Astrocyte (in vitro differentiated cells and primary cell): ENCODE results near the gene CYREN. TPM values are rescaled to one million over a fixed set of nuclear protein-coding genes. Genes with fewer than 3 reads are reported as not detected.

Experiments
- DNase-seq: peaks from one replicate; pipeline ENCODE4 v3.0.0-alpha.2; 2010; ENCODE audit warnings: low read depth
- FAIRE-seq: peaks from 2 replicates; lab custom pipeline; 2011; peaks lifted over from hg19 to GRCh38; lab: Jason Lieb, UNC
- H2AFZ ChIP-seq: 2 replicates; pipeline ENCODE4 v1.6.0; 2012; ENCODE audit warnings: low read depth, low read length, inconsistent platforms
- H3K27ac ChIP-seq: 2 replicates; pipeline ENCODE4 v1.5.1; 2011; ENCODE audit warnings: low read depth, low read length, inconsistent platforms
- H3K27me3 ChIP-seq: 2 replicates; pipeline ENCODE4 v1.6.0; 2011; ENCODE audit warnings: low read length, inconsistent platforms; ENCODE audit not compliant: insufficient read depth
- H3K36me3 ChIP-seq: 2 replicates; pipeline ENCODE4 v1.5.1; 2011; ENCODE audit warnings: low read length, inconsistent platforms; ENCODE audit not compliant: insufficient read depth
- H3K4me1 ChIP-seq: 2 replicates; pipeline ENCODE4 v1.5.1; 2011; ENCODE audit warnings: low read length, inconsistent platforms; ENCODE audit not compliant: insufficient read depth
- H3K4me2 ChIP-seq: 2 replicates; pipeline ENCODE4 v1.6.0; 2012; ENCODE audit warnings: low read length, inconsistent platforms
- H3K4me3 ChIP-seq: 2 replicates; pipeline ENCODE4 v1.5.1; 2011; ENCODE audit warnings: low read depth, mild to moderate bottlenecking, low read length, inconsistent platforms; ENCODE audit not compliant: insufficient read depth
- H3K79me2 ChIP-seq: 2 replicates; pipeline ENCODE4 v1.6.0; 2012; ENCODE audit warnings: mild to moderate bottlenecking, low read length, inconsistent platforms; ENCODE audit not compliant: insufficient read depth
- H3K9ac ChIP-seq: 2 replicates; pipeline ENCODE4 v1.6.0; 2012; ENCODE audit warnings: mild to moderate bottlenecking, low read length, inconsistent platforms
- H3K9me3 ChIP-seq: 2 replicates; pipeline ENCODE4 v1.5.1; 2012; ENCODE audit warnings: low read depth, mild to moderate bottlenecking, low read length, inconsistent platforms; ENCODE audit not compliant: insufficient read depth
- H4K20me1 ChIP-seq: 2 replicates; pipeline ENCODE4 v1.6.0; 2012; ENCODE audit warnings: low read length, inconsistent platforms; ENCODE audit not compliant: insufficient read depth
- H3K27ac Mint-ChIP-seq: one replicate; pipeline ENCODE4 v1.8.0; 2021; ENCODE audit warnings: mild to moderate bottlenecking, mixed read lengths; ENCODE audit not compliant: unreplicated experiment
- H3K27me3 Mint-ChIP-seq: one replicate; pipeline ENCODE4 v1.8.0; 2021; ENCODE audit warnings: low read depth, mixed read lengths; ENCODE audit not compliant: unreplicated experiment
- H3K36me3 Mint-ChIP-seq: one replicate; pipeline ENCODE4 v1.8.0; 2021; ENCODE audit warnings: low read depth, mixed read lengths; ENCODE audit not compliant: unreplicated experiment
- H3K4me1 Mint-ChIP-seq: one replicate; pipeline ENCODE4 v1.8.0; 2021; ENCODE audit warnings: low read depth, mixed read lengths; ENCODE audit not compliant: unreplicated experiment
- H3K4me3 Mint-ChIP-seq: one replicate; pipeline ENCODE4 v1.8.0; 2021; ENCODE audit warnings: mild to moderate bottlenecking, moderate library complexity, mixed read lengths; ENCODE audit not compliant: unreplicated experiment
- H3K9me3 Mint-ChIP-seq: one replicate; pipeline ENCODE4 v1.8.0; 2021; ENCODE audit warnings: mild to moderate bottlenecking, mixed read lengths; ENCODE audit not compliant: unreplicated experiment
- CTCF ChIP-seq: IDR thresholded peaks from 2 replicates; pipeline ENCODE4 v1.5.1; 2011; ENCODE audit warnings: low read depth, mild to moderate bottlenecking, inconsistent platforms, low read length, moderate library complexity; ENCODE audit not compliant: insufficient read depth
- EZH2 ChIP-seq: IDR thresholded peaks from 2 replicates; pipeline ENCODE4 v1.6.1; 2012; ENCODE audit warnings: mild to moderate bottlenecking, low read length, inconsistent platforms; ENCODE audit not compliant: insufficient read depth
- total RNA-seq: library from RNA; stranded (reverse); gene quantifications from 2 replicates; pipeline ENCODE4 v1.2.1, GENCODE V29; 2021

The CYREN gene
- total RNA-seq, 1 donor from 2014 or later, result 31.0 TPM

GRCh38 chr7:135209225-135209834, 38.8 kb upstream of the CYREN start:
- no peak overlapping the region for H3K4me3 Mint-ChIP-seq
- no peak overlapping the region for H3K4me2 ChIP-seq
- H3K4me1 Mint-ChIP-seq, result peaks cover 12% of the 10 kb centered on the region

GRCh38 chr7:135208102-135208793, 37.7 kb upstream of the CYREN start:
- Mint-ChIP-seq H3K9me3 (no peaks in the 10 kb centered on the region), H3K27me3 (no peaks in the 10 kb centered on the region), H3K4me3 (no peak overlapping the region), H3K36me3 (peaks cover 10% of the 10 kb centered on the region), H3K27ac (no peak overlapping the region), H3K4me1 (peaks cover 13% of the 10 kb centered on the region)
- peaks cover 29% of the 10 kb centered on the region for H3K4me1 ChIP-seq
- peaks cover 20% of the 10 kb centered on the region for H4K20me1 ChIP-seq
- DNase-seq (no peak), FAIRE-seq (no peak)
- no peaks in the 10 kb centered on the region for H3K9me3 ChIP-seq
- no peak overlapping the region for H3K27ac ChIP-seq
- H3K79me2 ChIP-seq, result peaks cover 16% of the 10 kb centered on the region
- H3K4me2 ChIP-seq, result no peak overlapping the region
- no peak overlapping the region for H3K9ac ChIP-seq
- H3K27me3 ChIP-seq, result no peaks in the 10 kb centered on the region
- no peak overlapping the region for H2AFZ ChIP-seq
- TF ChIP-seq CTCF, result no peak
- no peak for TF ChIP-seq EZH2
- H3K4me3 ChIP-seq, result no peak overlapping the region
- H3K36me3 ChIP-seq, result peaks cover 1% of the 10 kb centered on the region

More at GRCh38 chr7:135209225-135209834, 38.8 kb upstream of the CYREN start:
- Histone ChIP-seq H3K79me2 (peaks cover 16% of the 10 kb centered on the region), H3K9ac (no peak overlapping the region), H3K27me3 (no peaks in the 10 kb centered on the region), H3K36me3 (no peaks in the 10 kb centered on the region), H2AFZ (no peak overlapping the region), H4K20me1 (peaks cover 15% of the 10 kb centered on the region), H3K9me3 (no peaks in the 10 kb centered on the region), H3K4me1 (peaks cover 23% of the 10 kb centered on the region), H3K27ac (no peak overlapping the region), H3K4me3 (no peak overlapping the region)
- no peak for TF ChIP-seq EZH2
- no peak for TF ChIP-seq CTCF
- Mint-ChIP-seq H3K27me3 (peaks cover 2% of the 10 kb centered on the region), H3K27ac (no peak overlapping the region), H3K36me3 (peaks cover 4% of the 10 kb centered on the region), H3K9me3 (no peaks in the 10 kb centered on the region)
- DNase-seq, result no peak
- FAIRE-seq, result no peak
